GM12878 (cell line): Measurements from ENCODE around the gene PBLD. TPM values are rescaled to one million over a fixed set of nuclear protein-coding genes. Genes with fewer than 3 reads are reported as not detected.

Experiments used
- CEBPB ChIP-seq, 2 experiments: fragments of 150-350 bp in 1 of 2; IDR thresholded peaks; 2 replicates each; pipeline ENCODE4 v1.6.1; 2012 to 2014; ENCODE audit warnings: low read depth in 2 of 2, low read length in 2 of 2, borderline replicate concordance in 1 of 2, inconsistent platforms in 1 of 2
- IKZF1 ChIP-seq: fragments of 450-650 bp; conservative IDR thresholded peaks from 2 replicates; pipeline ENCODE4 v1.6.1; 2017; ENCODE audit warnings: antibody characterized with exemption, mild to moderate bottlenecking
- KLF5 ChIP-seq: fragments of 450-650 bp; IDR thresholded peaks from 2 replicates; pipeline ENCODE4 v1.6.1; 2014; ENCODE audit warnings: mild to moderate bottlenecking; ENCODE audit not compliant: partially characterized antibody
- MXI1 ChIP-seq: fragments of 150-350 bp; IDR thresholded peaks from 2 replicates; pipeline ENCODE4 v1.6.1; 2011; ENCODE audit warnings: low read depth, mild to moderate bottlenecking, inconsistent platforms, low read length, improper control_type of control experiment
- NR2C1 ChIP-seq: fragments of 450-650 bp; IDR thresholded peaks from 2 replicates; pipeline ENCODE4 v1.6.1; 2017; ENCODE audit warnings: antibody characterized with exemption, mild to moderate bottlenecking, moderate library complexity
- POLR2AphosphoS5 ChIP-seq: IDR thresholded peaks from 2 replicates; pipeline ENCODE4 v1.6.1; 2011; ENCODE audit warnings: mild to moderate bottlenecking, low read length, inconsistent platforms
- SMAD5 ChIP-seq: IDR thresholded peaks from 2 replicates; pipeline ENCODE4 v1.6.1; 2016; ENCODE audit warnings: antibody characterized with exemption, low read depth
- polyA plus RNA-seq, 11 experiments: library from polyadenylated mRNA; depleted of rRNA in 4 of 11; unstranded in 6 of 11; stranded (reverse) in 5 of 11; fragments of >200 nt; fragmentation: Nextera tagmentation in 4 of 11; fragmentation: Illumina TruSeq in 1 of 11; extraction: Ambion mirVana in 4 of 11; extraction: Trizol in 1 of 11; gene quantifications; 1 replicate in 1 of 11; 2 replicates in 10 of 11; pipeline versions ENCODE4 v1.2.1 to v1.2.3, GENCODE V29; 2011 to 2016; ENCODE audit warnings: inconsistent platforms in 2 of 11, missing spikeins in 2 of 11, low read depth in 1 of 11
- total RNA-seq, 4 experiments: library from RNA; depleted of rRNA in 3 of 4; stranded (reverse); fragments of >200 nt in 3 of 4; fragmentation: Illumina TruSeq in 1 of 4; extraction: Trizol in 1 of 4; gene quantifications; 2 replicates each; pipeline versions ENCODE4 v1.2.1 to v1.2.3, GENCODE V29; 2013 to 2021
- TF ChIP-seq, protein P1 (sequence below): fragments of 450-650 bp; IDR thresholded peaks from 2 replicates; pipeline ENCODE4 v1.6.1; 2017; ENCODE audit warnings: mild to moderate bottlenecking, moderate library complexity
- TF ChIP-seq, protein P2 (sequence below): fragments of 150-350 bp; IDR thresholded peaks from 2 replicates; pipeline ENCODE4 v1.6.1; 2014; ENCODE audit warnings: mild to moderate bottlenecking, low read depth, low read length
- TF ChIP-seq, protein P3 (sequence below): IDR thresholded peaks from 2 replicates; pipeline ENCODE4 v1.6.1; 2012; ENCODE audit warnings: low read depth, low read length, improper control_type of control experiment
- TF ChIP-seq, protein P4 (sequence below): fragments of 450-650 bp; IDR thresholded peaks from 2 replicates; pipeline ENCODE4 v1.6.1; 2018; ENCODE audit warnings: mild to moderate bottlenecking, low read depth, moderate library complexity; ENCODE audit not compliant: partially characterized antibody

Gene PBLD
- total and polyA plus RNA-seq, 10 of the 15 experiments (the other 5 are each of a cell fraction or from before 2014, with no cell fraction given), result 0.68 to 2.8 (median 1.7) TPM

DNA sequence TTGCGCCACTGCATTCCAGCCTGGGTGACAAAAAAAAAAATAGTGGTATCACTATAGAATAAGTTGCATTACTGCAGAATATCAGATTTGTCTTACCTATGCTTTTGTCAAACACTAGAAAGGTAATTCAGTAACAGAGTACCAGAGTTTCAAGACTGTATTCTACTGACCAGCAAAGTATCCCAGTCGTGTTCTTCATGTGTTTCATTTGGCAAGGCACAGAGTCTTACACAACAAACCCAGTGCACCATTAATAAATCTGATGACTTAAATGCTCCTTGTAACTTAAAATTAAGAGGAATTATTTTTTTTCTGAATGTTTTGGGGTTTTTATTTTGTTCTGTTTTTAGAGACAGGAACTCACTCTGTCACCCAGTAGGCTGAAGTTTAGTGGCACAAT lies 34.4 kb upstream of the PBLD start (continued):
- TF ChIP-seq, protein P1, sequence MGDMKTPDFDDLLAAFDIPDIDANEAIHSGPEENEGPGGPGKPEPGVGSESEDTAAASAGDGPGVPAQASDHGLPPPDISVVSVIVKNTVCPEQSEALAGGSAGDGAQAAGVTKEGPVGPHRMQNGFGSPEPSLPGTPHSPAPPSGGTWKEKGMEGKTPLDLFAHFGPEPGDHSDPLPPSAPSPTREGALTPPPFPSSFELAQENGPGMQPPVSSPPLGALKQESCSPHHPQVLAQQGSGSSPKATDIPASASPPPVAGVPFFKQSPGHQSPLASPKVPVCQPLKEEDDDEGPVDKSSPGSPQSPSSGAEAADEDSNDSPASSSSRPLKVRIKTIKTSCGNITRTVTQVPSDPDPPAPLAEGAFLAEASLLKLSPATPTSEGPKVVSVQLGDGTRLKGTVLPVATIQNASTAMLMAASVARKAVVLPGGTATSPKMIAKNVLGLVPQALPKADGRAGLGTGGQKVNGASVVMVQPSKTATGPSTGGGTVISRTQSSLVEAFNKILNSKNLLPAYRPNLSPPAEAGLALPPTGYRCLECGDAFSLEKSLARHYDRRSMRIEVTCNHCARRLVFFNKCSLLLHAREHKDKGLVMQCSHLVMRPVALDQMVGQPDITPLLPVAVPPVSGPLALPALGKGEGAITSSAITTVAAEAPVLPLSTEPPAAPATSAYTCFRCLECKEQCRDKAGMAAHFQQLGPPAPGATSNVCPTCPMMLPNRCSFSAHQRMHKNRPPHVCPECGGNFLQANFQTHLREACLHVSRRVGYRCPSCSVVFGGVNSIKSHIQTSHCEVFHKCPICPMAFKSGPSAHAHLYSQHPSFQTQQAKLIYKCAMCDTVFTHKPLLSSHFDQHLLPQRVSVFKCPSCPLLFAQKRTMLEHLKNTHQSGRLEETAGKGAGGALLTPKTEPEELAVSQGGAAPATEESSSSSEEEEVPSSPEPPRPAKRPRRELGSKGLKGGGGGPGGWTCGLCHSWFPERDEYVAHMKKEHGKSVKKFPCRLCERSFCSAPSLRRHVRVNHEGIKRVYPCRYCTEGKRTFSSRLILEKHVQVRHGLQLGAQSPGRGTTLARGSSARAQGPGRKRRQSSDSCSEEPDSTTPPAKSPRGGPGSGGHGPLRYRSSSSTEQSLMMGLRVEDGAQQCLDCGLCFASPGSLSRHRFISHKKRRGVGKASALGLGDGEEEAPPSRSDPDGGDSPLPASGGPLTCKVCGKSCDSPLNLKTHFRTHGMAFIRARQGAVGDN, result no peak
- TF ChIP-seq MXI1 (no peak), SMAD5 (no peak), IKZF1 (no peak), POLR2AphosphoS5 (no peak), CEBPB (IDR thresholded peaks at IDR 0.05; ENCODE audit: borderline replicate concordance in 1 of 2, low read depth in 2 of 2, low read length in 2 of 2) (no peak), NR2C1 (no peak), KLF5 (no peak)
- TF ChIP-seq, protein P2, sequence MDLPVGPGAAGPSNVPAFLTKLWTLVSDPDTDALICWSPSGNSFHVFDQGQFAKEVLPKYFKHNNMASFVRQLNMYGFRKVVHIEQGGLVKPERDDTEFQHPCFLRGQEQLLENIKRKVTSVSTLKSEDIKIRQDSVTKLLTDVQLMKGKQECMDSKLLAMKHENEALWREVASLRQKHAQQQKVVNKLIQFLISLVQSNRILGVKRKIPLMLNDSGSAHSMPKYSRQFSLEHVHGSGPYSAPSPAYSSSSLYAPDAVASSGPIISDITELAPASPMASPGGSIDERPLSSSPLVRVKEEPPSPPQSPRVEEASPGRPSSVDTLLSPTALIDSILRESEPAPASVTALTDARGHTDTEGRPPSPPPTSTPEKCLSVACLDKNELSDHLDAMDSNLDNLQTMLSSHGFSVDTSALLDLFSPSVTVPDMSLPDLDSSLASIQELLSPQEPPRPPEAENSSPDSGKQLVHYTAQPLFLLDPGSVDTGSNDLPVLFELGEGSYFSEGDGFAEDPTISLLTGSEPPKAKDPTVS, result no peak
- TF ChIP-seq, protein P3, sequence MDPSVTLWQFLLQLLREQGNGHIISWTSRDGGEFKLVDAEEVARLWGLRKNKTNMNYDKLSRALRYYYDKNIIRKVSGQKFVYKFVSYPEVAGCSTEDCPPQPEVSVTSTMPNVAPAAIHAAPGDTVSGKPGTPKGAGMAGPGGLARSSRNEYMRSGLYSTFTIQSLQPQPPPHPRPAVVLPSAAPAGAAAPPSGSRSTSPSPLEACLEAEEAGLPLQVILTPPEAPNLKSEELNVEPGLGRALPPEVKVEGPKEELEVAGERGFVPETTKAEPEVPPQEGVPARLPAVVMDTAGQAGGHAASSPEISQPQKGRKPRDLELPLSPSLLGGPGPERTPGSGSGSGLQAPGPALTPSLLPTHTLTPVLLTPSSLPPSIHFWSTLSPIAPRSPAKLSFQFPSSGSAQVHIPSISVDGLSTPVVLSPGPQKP, result no peak
- TF ChIP-seq, protein P4, sequence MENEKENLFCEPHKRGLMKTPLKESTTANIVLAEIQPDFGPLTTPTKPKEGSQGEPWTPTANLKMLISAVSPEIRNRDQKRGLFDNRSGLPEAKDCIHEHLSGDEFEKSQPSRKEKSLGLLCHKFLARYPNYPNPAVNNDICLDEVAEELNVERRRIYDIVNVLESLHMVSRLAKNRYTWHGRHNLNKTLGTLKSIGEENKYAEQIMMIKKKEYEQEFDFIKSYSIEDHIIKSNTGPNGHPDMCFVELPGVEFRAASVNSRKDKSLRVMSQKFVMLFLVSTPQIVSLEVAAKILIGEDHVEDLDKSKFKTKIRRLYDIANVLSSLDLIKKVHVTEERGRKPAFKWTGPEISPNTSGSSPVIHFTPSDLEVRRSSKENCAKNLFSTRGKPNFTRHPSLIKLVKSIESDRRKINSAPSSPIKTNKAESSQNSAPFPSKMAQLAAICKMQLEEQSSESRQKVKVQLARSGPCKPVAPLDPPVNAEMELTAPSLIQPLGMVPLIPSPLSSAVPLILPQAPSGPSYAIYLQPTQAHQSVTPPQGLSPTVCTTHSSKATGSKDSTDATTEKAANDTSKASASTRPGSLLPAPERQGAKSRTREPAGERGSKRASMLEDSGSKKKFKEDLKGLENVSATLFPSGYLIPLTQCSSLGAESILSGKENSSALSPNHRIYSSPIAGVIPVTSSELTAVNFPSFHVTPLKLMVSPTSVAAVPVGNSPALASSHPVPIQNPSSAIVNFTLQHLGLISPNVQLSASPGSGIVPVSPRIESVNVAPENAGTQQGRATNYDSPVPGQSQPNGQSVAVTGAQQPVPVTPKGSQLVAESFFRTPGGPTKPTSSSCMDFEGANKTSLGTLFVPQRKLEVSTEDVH, result no peak
